Stimulated activated CD4-positive, alpha-beta T cell treated with anti-CD3 and anti-CD28 coated beads, Interleukin-1b, Interleukin-23, amount 100 ng/mL, for 24 hours (primary cell): ENCODE measurements around the gene EXOG.

ENCODE experiments used
- DNase-seq, 4 experiments: peaks; one replicate each; pipeline ENCODE4 v3.0.0-alpha.2; 2020; ENCODE audit warnings: low read depth in 4 of 4, low spot score in 1 of 4

EXOG gene, protein sequence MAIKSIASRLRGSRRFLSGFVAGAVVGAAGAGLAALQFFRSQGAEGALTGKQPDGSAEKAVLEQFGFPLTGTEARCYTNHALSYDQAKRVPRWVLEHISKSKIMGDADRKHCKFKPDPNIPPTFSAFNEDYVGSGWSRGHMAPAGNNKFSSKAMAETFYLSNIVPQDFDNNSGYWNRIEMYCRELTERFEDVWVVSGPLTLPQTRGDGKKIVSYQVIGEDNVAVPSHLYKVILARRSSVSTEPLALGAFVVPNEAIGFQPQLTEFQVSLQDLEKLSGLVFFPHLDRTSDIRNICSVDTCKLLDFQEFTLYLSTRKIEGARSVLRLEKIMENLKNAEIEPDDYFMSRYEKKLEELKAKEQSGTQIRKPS

DNA sequence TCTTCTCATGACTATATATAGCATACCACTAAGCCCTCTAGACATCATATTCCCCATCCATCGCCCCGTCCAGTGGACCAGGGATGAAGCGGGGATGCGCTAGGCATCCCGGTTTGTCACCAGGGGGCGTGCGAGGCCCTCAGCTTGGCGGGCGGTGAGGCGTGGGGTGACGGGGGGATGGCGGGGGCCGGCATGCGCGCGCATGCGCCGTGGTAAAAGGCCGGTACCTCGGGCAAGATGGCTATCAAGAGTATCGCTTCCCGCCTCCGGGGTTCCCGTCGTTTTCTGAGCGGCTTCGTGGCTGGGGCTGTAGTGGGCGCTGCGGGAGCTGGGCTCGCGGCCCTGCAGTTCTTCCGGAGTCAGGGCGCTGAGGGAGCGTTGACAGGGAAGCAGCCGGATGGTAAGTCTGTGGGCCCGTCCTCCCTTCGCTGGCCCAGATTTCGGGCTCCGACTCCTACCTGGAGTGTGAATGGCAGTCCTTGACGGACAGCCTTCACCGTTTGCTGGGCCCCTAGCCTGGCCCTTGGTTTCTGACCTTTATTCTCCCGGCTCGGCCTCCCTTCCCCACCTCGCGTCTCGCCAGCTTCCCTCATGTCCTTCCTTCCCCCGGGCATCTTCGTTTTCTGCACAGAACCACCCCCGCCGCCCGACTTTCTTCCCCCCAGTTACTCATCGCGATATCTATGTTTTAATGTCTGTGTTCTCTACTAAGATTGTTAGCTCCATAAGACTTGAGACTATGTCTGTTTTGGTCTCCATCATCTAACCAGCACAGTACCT lies at the start of gene EXOG:
TSS of gene EXOG (plus strand) at position 210 of the 780 bp plus-strand sequence. CDS start at position 238, 28 bp downstream.
- DNase-seq, result peak; percentile 92 to 95 (median 92)

DNA sequence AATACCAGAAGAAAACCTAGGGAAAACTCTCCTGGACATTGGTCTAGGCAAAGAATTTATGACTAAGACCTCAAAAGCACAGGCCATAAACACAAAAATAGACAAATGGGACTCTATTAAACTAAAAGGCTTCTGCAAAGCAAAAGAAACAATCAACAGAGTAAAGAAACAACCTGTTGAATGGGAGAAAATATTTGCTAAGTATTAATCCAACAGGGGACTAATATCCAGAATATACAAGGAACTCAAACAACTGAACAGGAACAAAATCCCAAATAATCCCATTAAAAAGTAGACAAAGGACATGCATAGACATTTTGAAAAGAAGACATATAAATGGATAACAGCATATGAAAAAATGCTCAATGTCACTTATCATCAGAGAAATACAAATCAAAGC lies 49.3 kb upstream of the EXOG start:
- DNase-seq, result no peak

DNA sequence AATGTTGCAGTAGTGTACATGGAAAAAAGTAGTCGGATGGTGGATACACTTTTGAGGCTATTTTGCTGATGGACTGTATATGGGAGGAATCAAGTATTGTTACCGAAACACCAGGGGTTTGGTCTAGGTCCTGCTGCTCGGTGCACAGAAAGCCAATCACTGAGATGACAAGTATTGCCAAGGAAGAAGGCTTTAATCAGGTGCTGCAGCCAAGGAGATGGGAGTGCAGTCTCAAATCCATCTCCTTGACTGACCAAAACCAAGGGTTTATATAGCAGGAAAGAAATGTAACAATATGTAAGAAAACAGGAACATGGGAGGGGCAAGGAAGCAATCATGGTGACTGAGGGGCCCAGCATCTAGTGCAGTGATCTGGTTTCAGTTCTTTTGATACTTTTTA lies 45.3 kb upstream of the EXOG start:
- no peak for DNase-seq

DNA sequence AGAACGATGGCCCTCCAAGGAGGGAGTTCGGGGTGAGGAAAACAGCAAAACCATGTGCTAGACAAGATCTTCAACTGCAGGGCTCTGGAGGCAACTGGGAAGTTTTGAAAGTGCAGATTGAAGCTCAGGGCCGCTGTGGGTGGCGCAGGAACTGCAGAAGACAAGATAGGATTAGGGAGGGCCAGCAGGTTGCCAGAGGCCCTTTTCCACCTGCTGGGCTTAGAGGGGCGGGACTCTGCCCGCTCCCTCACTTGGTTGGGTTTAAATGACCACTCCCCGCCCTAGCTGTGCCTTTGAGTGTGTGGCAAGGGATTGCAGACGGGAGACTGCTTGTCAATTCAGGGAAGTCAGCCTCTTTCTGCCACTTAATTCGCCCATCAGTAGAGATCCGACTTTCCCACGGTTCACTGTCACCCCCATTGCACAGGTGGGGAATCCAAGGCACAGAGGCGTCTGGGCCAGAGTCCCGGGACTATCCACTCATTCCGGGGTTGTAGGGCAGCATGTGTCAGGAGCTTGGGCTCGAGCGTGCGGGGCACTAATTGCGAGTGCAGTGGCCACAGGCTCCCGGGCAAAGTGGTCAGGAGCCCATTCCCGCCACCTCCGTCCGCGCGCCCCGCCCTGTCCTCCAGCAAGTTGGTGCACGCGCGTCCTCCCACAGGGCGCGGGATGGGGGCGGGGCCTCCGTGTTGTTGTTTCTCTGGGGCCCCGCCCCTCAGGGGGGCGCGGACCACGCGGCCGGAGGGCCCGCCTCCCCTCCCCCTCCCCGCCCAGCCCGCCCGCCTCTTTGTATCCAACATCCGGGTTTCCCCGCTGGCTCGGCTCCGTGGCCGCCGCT lies 42.8 kb upstream of the EXOG start, which contains the start of gene ACVR2B:
TSS of gene ACVR2B (plus strand) at position 816 of the 838 bp plus-strand sequence. CDS start 433 bp downstream, outside the sequence.
- peak; percentile 38 to 67 (median 58) for DNase-seq

DNA sequence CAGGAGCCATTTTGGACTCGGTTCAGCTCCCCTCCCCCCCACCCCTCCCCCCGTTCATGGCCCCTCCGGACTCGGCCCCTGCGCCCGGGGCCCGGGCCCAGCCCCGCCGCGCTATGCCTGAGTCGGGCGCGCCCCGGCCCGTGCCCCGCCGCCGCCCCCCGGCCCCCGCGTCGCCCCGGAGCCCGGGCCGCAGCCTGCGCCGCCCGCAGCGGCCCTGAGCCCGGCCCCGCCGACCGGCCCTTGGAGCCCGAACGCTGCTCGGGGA lies 42.3 kb upstream of the EXOG start:
- DNase-seq, result no peak

DNA sequence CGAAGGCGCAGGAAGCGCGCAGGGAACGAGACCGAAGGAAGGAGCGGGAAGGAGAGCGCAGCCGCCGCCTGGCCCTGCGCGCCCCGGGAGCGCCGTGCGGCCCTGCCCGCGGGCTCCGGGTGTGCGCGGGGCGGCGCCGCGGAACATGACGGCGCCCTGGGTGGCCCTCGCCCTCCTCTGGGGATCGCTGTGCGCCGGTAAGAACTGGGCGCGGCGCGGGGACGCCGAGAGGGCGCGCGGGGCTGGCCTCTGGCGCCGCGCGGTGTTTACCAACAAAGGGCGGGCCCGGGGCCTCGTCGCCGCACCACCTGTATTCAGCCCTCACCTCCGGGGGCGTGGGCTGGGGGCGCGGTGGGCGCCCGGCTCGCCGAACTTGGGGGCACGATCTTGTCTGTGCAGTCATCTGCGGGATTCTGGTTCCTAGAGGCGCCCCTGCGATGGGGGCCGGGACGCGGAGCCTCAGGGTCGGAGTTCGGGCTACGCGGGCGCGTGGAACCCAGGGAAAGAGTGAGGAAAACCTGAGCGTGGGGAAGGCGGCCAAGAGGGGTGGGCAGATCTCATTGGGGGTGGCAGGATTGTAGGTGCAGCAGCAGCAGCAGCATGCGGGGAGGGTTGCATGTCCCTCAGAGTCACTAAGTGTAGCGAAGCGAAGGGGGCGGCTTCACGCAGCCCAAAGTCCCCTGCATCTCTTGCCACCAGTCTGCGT lies 41.8 kb upstream of the EXOG start:
- DNase-seq, result no peak

DNA sequence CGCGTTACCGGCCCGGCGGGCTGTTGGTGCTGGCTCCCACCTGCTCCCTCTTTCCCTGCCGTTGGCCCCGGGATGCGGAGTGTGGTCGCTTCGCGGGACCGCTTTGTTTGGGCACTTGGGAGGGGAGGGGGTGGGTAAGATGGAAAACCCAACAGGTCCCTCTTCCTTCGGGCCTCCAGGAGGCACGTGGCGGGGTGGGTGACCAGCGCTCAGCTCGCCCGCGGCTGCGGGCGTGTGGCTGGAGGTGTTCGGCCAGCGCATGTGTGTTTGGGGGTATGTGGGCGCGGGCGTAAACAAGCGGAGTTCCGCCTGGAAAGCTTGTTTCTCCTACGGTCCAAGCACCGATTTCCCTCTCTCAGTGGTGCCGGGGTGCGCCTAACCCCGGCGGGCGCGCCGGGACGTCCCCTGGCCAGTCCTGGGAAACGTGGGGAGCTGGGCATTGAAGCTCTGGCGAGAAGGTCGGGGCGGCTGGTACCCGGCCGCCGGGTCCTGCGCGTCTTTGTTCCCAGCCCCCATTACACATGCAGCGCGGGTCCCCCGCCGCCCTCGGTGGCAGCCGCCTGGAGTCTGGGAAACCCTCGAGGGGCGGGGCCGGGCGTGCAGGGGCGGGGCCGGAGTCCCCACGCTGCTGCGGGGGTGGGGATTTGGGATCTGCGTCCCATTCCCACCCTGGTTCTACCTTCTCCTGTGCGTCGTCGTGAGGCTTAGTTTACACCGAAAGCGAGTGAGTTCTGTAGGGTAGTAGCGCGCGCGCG lies 41.1 kb upstream of the EXOG start:
- peak in 2 of 4 experiments; percentile 32 to 35 for DNase-seq

DNA sequence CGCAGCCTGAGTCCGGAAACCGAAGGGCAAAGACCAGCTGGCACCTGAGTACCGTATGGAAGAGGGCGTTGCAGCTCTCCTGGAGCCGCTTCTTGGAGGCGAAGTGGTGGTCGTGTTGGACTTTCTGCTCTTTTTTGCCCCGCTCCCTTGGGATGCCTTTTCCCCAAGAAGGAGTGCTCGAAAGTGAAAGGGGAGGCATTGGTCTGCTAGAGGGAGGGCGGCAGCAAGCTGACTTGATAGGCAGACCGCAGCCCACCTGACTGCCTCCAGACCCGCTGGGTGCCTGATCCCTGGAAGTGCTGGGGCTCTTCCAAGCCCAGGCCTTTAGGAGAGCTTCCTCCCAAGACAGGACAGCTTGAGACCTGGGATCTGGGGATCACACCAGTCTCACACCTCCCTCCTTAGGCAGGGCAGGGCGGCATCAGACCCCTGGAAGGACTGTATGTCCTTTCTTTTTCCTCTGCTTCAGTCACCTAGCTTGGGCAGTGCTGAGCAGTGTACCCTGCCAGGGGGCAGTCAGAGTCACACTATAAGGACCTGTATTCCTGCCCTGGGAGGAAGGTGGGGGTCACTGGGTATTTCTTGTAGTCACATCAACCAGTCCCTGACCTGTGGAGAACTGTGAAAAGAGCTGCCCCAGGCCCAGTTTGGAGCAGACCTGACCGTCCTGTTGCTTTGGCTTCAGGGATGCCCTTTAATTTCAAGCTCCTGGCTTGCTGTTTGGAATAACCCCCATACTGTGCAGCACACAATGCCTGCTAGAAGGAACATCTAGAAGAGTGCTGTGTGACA lies 40.3 kb upstream of the EXOG start:
- peak in 1 of 4 experiments; percentile 35 for DNase-seq

DNA sequence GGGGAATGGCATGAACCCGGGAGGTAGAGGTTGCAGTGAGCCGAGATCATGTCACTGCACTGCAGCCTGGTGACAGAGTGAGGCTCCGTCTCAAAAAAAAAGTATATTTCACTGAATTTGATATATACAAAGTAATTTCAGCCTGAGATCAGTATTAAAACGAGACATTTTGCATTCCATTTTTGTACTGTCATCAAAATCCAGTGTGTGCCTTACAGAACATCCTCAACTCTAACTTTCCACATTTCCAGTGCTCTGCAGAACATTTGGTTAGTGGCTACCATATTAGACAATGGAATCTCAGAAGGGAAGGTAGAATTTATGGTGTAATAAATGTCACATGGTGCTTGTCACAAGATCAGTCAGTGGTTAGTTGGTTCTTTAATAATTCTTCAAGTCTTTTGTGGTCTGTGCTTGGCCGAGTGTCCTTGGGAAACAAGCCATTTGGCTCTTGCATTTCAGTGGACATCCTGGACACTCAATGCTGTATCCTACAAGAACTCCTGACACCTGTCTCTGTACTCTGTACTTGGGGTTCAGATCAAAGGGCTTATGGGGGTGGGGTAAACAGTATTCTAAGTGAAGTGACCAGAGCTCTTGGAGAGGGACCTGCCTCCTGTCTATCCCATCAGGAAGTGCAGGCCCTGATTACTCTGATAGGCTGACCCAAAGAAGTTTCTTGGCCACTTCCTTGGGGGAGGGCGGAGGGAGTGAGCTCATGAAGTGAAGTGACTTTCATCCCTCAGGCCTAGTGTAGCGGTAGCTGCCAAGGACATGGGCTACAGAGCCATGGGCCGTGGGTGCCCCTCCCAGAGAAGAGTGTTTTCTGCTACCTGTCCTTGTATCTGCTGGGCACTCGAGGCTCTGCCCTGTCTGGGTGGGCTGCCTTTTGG lies 38.8 kb upstream of the EXOG start:
- DNase-seq, result no peak

DNA sequence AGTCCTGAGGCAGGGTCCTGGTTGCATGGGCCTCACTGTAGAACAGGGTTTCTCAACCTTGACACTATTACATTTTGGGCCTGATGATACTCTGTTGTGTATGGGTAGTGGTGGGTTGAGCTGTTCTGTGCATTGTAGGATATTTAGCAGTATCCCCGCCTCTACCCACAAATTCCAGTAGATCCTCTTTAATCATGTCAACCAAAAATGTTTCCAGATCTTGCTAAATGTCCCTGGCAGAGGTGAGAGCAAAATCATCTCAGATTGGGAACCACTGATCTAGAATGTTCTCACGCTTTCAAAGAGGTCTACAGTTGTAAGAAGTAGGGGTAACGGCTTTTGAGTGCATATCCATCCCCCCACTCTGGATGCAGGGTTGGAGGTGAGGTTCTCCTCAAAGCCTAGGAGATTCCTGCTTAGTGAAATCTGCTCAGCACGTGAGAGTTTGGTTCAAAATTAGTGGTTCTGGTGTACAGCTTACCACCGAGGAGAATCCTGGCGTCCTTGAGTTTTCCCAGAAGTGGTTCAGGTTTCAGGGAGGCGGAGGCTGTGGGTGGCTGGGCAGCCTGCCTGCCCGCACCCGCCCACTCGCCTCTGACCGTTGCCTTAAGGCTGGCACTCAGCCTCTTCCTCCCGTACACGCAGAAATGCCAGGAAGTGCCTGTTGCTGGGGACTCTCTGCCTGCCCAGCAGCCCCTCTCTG lies 37.2 kb upstream of the EXOG start:
- no peak for DNase-seq

DNA sequence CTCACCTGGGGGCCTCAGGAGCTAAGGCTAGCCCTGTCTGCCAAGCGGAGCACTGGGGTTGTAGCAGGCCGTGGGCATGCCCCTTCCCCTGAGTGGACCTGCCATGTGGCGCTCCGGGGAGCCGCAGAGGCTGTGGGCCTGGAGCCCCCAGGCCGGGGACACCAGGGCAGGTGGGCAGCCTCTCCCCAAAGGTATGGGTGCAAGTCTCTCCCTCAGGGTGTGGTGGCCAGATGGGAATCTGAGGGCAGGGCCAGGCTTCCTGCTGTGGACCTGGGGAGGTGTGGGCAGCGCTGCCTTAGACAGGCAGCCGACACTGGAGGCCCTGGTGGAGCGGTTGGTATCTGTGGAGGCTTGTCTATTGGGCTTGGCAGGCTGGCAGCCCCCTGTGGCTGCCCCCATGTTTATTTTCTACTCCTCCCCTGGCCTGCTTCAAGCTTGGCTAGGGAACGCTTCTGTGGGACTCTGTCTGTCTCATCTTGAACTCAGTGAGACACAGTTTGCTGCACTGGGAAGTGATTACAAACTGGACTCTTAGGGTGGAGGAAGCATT lies 36.6 kb upstream of the EXOG start:
- no peak for DNase-seq

DNA sequence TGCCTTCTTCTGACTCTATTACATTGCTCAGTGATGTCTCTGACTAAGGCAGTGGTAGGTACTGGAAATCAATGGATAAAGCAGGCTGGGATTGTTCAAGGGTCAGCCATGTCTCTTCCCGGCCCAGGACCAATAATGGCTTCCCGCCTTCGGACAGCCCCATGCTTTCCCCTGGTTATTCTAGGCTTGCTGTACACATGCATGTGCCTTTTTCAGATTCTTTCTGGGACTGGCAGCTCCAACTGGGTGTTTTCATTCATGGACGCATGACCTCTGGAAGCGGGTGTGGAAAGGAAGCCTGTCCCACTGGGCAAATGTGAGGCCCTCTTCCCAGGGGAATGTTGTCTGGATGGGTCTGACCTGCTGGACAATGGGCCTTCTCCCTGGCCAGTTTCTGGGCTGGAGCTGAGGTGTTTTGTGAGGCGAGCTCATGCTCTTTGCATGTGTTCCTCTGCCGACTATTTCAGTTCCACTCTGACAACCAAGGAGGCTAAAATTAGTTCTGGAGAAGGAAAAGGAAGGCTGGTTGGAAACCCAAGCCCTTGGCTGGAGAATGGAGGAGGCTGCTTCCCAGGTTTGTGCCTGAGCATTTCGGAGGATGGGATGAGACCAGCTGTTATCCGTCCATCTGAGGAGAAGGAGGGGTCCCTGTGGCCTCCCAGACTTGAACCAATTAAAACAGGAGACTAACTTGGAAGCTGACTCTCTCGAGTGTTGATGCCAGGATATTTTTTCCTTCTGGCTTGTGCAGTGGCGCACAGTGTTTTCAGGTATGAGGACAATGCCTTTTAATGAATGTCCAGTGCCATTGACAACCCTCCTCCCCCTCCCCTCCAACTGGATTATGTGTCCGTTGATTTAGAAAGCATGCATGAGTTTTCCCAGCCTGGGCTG lies 35.5 kb upstream of the EXOG start:
- no peak for DNase-seq

DNA sequence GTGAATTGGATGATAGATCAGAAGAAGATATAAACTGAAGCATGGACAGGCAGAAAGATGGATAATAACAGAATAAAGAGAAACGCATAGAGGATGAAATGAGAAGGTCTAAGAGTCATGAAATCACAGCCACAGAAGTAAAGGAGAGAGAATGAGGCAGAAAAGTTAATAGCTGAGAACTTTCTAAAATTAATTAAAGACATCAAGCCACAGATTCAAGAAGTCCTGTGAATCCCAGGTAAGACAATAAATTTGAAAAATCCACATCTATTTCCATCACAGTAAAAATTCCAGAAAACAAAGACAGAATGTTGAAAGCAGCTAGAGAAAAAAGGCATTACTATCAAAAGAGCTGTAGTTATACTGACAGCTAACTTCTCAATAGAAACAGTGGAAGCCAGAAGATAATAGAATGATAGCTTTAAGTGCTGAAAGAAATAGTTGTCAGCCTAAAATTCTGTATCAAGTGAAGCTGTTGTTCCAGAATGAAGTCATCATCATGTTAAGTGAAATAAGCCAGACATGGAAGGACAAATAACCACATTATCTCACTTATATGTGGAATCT lies 30.5 kb upstream of the EXOG start:
- DNase-seq, result no peak

DNA sequence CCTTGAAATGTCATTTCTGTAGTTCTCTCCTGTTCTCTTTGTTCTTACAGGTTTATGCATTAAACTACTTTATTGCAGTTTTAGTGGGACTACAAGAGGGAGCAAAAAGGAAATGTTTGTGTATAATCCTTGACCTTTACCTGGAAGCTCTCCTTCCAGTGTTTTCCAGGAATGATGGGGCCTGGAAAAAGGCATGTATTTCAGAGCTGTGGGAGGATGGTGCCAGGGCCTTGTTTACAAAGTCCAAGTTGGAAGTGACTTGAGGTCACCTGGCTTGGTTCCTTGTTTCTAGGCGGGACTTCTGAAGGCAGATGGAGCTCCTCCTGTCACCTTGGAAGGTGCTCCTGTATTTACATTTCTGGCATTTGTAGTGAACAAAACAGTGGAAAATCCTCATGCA lies 27.4 kb upstream of the EXOG start:
- DNase-seq, result no peak

DNA sequence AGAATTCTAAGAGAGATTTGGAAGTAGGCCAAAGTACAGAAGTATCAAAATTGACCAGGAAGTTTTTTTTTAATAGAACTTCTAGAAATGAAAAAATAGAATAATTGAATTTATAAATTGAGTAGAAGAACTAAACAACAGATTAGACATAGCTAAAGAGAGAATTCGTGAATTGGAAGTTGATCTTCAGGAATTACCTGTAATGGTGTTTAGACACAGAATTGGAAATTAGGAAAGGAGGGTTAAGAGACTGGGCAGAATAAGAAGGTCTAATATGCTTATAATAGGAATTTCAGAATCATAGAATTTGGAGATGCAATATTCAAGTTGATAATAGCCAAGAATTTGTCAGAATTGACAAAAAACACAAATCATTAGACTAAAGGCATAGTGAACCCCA lies 26.3 kb upstream of the EXOG start:
- no peak for DNase-seq

DNA sequence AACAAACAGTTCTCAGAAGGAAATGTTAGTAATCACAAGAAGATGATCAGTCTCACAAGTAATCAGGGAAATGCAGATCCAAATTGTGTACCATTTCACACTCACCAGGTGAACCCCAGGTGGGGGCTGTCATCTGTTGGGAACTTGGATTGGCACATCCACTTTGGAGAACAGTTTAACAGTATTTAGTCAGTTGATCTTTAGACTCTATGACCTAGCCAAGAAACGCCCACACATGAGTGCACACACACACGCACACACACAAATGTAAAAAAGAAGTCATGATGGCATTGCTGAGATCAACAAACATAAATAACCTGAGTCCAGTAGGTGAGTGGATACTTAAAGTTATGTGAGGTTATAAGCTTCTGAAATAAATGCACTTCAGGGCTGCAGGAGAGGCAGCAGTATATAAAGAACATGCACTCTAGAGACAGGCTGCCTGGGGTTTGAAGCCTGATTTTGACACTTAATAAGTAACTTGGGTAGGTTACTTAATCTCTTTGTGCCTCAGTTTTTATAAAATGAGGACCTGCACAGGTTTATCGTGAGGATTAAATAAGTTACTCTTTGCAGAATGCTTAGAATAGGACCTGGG lies 24.8 kb upstream of the EXOG start:
- no peak for DNase-seq
